Stimulated activated CD4-positive, alpha-beta T cell treated with anti-CD3 and anti-CD28 coated beads, TNF-alpha, amount 100 ng/mL, for 48 hours (primary cell): ENCODE results near the gene TBC1D5.

Source experiments
- DNase-seq, 3 donors: peaks; one replicate each; pipeline ENCODE4 v3.0.0-alpha.2; 2020; ENCODE audit warnings: low read depth in 3 of 3

Gene TBC1D5

GRCh38 chr3:17473761-17474160, 268.7 kb downstream of the TBC1D5 start:
- no peak for DNase-seq

GRCh38 chr3:17469954-17470353, 272.5 kb downstream of the TBC1D5 start:
- DNase-seq = no peak

DNA sequence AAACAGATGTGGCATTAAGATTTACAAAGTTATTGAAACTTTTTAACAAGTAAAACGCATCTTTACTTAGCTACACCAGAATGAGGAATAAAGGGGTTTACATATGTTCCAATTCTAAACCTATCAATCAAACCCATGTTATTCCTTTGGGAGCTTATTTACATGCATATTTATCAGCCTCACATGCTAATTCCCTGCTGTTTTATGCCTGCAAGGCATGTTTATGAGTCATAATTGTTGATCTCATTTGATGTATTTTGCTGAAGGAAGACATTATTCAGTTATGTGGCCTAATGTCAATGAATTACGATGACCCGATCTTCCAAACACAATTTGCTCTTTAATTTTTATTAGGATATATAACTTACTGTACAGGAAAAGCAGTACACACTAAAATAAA, 272.9 kb downstream of the TBC1D5 start:
- no peak for DNase-seq

DNA sequence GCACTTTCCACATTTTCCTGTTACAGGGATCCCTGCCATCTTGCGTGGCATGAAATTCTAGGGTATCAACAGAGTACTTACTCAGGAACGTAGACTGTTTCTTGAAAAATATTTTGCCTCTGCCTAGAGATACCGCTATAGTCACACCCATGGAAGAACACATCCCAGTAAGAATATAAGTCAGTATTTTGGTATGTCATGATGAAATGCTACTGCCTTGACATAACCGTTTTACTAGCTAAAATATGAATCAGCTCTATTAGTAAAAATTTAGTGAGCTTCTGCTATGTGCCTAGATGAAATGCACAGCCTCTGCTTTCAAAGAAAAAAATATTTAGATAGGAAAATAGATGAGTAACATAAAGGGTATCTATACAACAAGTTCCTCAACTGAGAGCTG, 276.4 kb downstream of the TBC1D5 start:
- DNase-seq = no peak

DNA sequence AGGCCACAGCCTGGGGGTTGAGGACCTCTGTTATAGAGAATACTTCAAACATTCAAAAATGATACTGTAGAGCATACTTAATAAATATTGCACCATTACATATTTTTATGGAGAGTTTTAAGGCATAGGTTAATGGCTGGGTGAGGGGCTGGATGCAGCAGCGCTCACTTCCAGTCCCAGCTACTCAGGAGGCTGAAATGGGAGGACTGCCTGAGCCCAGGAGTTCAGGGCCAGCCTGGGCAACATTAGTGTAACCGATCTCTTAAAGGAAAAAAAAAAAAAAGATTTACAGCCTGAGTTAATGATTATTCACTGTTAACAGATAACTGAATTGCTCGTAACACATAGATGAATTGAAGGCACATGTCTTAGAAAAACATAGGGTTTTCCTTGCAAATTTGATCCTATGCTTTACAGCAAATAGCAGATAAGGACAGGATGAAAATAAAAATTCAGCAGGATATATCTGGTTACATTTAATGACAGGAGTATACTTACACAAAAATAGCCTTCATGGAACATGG, 282.9 kb downstream of the TBC1D5 start:
- no peak for DNase-seq

DNA sequence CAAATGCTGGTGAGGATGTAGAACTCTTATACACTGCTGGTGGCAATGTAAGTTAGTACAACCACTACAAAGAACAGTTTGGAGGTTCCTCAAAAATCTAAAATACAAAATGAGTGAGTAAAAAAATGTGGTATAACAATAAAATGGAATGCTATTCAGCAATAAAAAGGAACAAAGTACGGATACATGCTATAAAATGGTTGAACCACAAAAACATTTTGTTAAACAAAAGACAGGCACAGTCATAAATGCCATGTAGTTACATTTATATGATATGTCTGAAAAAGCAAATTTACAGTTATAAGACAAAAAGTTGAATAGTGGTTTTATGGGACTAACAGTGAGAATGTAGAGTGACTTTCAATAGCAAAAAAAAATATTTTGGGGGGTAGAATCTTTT, 285.8 kb downstream of the TBC1D5 start:
- DNase-seq = no peak

DNA sequence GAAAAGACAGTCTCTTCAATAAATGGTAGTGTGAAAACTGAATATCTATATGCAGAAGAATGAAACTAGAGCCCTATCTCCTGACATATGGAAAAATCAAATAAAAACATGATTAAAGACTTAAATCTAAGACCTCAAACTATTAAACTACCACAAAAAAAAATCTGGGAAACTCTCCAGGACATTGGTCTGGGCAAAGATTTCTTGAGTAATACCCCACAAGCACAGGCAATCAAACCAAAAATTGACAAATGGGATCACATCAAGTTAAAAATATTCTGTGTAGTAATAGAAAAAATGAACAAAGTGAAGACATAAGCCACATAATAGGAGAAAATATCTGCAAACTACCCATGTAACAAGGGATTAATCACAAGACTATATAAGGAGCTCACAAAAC, 286.4 kb downstream of the TBC1D5 start:
- DNase-seq = no peak

- no peak for DNase-seq
Measured at GRCh38 chr3:17444865-17445264, 297.6 kb downstream of the TBC1D5 start.

DNA sequence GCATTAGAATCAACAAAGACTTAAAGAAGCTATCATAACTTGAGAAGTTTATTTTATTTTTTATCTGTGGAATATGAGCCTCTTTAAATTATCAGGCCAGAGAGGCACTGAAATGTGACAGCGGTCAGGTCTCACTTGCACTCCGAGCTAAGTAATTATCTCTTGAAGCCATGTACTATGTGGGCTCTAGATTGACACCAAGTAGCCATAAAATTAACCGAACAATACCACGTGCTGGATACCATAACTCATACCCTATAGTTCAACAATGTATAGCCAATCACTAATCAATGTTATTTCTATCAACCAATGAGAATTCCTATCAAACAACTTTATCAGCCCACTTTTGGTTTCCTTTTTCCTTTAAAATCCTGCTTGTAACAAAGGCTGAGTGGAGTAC, 299.3 kb downstream of the TBC1D5 start:
- no peak for DNase-seq

GRCh38 chr3:17442332-17443049, 299.9 kb downstream of the TBC1D5 start:
- no peak for DNase-seq

DNA sequence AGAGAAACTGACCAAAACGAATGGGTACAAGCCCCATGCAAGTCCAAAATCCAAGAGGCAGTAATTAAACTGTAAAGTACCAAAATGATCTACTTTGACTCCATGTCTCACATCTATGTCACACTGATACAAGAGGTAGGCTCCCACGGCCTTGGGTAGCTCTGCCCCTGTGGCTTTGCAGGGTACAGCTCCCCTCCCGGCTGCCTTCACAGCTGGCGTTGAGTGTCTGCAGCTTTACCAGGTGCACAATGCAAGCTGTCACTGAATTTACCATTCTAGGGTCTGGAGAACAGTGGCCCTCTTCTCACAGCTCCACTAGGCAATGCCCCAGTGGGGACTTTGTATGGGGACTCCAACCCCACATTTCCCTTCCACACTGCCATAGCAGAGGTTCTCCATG, 308.6 kb downstream of the TBC1D5 start:
- no peak for DNase-seq

DNA sequence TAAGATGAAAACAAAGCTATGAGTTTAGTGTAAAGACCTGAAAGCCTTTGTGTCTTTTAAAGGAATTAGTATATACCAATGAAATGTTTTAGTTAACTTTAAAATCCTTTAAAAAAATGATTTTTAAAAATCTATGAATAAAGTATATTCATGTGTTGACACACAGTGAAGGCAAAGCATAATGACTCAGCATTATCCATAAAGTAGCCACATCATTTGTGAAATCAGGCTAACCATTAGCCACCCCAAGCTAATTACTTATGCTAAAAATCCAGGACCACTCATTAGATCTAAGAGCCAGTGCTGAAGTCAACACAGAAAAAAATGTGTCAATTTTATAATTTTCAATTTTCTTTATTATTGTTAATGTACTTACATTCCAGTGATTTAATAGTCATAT, 310.2 kb downstream of the TBC1D5 start:
- no peak for DNase-seq

- no peak for DNase-seq
Measured at GRCh38 chr3:17431484-17432045, 310.9 kb downstream of the TBC1D5 start.

- no peak for DNase-seq
Measured at GRCh38 chr3:17431004-17431403, 311.4 kb downstream of the TBC1D5 start.

DNA sequence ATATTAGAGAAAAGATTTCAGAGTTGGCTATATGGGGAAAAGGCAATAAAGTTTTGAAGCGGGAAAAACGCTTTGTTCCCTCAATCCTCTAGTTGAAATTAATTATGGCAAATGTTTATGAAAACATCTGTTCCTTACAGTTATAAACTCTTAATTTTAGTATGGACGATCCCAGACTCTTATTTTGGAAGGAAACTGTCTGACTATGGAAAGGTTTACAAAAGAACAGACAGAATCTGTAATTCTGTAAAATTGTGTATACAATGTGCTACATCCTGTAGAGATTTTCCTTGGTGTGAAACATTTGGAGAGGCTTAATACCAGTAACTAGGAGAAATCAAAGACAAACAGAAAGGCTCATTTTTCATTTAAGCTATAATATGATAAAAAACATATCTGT, 311.8 kb downstream of the TBC1D5 start:
- DNase-seq = no peak

DNA sequence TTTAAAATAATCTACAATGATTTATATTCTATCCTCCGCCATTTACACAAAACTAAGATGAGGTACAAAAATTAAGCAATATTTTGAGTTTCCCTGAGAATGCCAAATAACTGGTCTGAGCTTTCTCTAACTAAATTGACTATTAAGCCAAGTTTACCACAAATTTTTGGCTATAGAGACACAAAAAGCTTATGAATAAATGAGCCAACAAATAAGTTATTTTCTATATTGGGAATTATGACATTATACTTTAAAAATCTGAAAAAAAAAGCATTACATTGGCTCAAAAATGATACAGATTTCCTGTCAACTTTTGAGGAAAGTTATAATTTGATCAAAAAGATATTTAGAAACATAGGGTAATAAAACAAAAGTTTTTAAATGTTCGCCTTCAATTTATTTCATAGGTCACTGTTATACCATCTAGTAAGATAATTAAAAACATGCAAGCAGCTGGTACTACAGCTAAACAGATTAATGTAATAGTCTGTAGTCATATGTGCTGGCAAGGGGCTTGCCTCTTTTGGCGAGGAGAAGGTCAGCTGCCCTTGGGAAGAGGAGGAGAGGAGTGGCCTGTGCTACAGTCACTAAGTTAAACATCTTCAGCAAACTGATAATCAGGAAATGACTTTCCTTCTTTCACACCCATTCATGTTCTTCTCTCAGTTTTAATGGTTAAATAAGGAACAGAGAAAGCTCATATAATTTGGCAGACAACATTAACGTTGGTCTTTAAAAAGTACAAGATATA, 318.5 kb downstream of the TBC1D5 start:
- no peak for DNase-seq

GRCh38 chr3:17422636-17423035, 319.8 kb downstream of the TBC1D5 start:
- no peak for DNase-seq

GRCh38 chr3:17420668-17421067, 321.8 kb downstream of the TBC1D5 start:
- no peak for DNase-seq

DNA sequence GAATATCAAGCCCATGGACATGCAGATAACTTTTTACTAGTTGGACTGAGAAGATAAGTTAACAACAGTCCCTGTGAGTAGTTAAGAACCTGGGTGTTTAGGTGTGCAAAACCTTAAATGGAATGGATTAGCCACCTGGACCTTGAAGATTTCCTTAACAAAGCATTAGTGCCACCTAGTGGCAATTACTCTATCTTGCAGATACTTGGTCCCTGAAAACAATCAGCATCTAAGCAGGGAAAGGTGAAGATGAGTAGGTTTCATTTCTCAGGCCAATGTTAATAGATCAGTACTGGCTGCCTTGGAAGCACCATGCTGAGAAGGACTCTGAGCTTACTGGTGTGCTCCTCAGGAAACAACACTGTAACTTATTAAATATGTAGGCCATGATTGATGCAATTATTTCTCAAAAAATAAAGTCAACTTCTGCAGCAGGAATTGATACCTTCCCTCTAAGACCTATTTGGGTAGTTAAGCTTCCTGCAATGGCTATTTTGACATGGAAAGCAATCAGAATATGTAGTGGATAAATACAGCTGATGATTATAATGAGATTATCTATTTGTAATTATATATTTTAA, 329.4 kb downstream of the TBC1D5 start:
- DNase-seq = no peak

DNA sequence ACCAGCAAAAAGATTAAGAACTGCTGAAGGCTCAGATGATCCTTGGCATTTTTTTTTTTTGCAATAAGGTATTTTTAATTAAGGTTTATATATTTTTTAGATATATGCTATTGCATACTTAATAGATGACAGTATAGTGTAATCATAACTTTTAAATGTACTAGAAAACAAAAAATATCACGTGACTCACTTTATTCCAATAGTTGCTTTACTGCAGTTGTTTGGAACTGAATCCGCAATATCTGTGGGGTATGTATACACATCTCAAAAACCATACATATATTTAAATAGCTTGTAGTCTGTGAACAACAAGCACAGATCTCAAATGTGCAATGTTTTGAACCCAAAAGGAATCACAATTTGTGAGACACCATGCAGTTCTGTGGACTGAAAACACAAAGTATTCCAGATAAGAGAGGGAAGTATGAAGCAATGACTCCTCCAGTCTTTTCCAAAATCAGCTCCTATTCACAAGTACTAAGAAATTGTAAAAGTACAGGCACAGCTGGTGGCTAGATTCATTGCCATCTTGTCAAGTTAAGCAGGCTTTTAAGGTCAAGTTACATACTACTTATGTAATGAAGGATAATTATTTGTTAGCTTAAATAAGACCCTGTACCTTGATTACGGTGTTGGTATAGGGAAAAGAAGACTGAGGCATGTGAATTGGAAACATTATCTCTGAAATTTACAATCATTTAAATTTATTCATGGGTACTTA, 331.1 kb downstream of the TBC1D5 start:
- no peak for DNase-seq

DNA sequence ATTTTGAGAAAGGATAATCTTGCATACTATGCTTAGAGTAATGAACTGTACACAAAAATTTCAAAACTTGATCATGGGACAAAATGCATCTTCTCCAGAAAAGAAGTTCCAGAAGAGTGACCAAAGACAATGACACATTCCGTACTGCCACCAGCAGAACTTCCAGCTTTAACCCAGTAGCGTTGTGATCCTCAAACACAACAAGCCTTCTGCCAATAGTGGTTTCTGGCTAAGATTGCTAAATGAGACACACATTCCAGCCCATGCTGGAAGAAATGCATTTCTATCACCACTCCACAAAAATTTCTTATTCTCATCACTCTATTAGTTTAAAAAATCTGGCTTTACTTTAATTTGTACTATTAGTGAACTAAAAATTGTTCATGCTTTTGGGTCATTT, 334.9 kb downstream of the TBC1D5 start:
- DNase-seq = no peak

DNA sequence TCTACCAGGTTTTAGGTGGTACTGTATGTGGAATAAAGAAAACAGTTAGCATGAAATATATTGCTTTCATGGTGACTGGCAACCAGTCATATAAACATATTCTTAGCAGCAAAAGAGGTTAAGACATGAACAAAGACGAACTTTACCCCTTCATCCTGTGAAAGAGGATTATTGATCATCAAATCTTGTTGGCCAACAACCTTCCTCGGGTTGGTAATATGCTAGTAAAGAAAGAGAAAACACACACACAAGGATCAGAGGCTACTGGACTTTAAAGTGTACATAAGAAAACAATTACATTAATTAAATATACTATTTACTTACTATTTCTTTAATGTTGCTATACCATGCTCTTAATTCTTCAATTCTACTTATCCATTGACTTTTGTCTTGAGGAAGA, 337.9 kb downstream of the TBC1D5 start:
- DNase-seq = no peak
